ENCODE results near the gene IFT74.

IFT74 gene

GRCh38 chr9:27059907-27060306, 103.7 kb downstream of the IFT74 start:
- Histone ChIP-seq H3K4me3 (ENCODE audit: low read depth in 1 of 2, low read length in 2 of 2) (no peak overlapping the region), H3K27ac (ENCODE audit: low read depth, low read length) (no peak overlapping the region)

DNA sequence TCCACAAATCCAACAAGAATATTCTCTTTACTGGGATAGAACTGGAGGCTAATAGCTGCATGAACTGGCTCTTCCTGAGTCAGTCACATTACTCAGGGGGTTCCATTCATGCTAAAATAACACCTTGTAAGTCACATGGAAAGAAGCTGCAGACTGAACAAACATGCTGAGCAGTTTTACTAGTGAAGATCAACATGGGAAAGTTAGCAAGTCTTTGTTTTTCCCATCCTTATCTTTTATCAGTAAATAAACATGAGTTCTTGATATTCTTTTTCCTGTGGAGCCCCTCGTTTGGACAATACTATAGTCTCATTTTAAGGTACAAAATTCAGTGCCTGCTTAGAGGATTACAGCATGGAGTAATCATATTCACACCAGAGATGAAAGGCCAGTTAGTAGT, 109.1 kb downstream of the IFT74 start:
- Histone ChIP-seq H3K27ac (ENCODE audit: low read depth, low read length) (no peak overlapping the region), H3K36me3 (ENCODE audit: control insufficient read depth in 1 of 2, insufficient read depth in 2 of 2, low read length in 2 of 2) (peaks cover 0 to 4% of the 10 kb centered on the region in 2 donors), H3K9me3 (ENCODE audit: control insufficient read depth in 1 of 2, low read length in 2 of 2) (no peaks in the 10 kb centered on the region), H3K9ac (ENCODE audit: low read depth in 1 of 2, low read length in 2 of 2) (no peak overlapping the region), H3K27me3 (ENCODE audit: control insufficient read depth in 1 of 2, insufficient read depth in 2 of 2, low read length in 2 of 2) (no peaks in the 10 kb centered on the region), H3K4me3 (ENCODE audit: low read depth in 1 of 2, low read length in 2 of 2) (no peak overlapping the region), H3K4me1 (ENCODE audit: control insufficient read depth in 1 of 2, insufficient read depth in 2 of 2, low read length in 2 of 2) (no peaks in the 10 kb centered on the region)

More at GRCh38 chr9:27059907-27060306, 103.7 kb downstream of the IFT74 start:
- peaks cover 0 to 7% of the 10 kb centered on the region in 2 donors for H3K36me3 ChIP-seq (ENCODE audit: control insufficient read depth in 1 of 2, insufficient read depth in 2 of 2, low read length in 2 of 2)
- H3K27me3 ChIP-seq (ENCODE audit: control insufficient read depth in 1 of 2, insufficient read depth in 2 of 2, low read length in 2 of 2) = no peaks in the 10 kb centered on the region
- no peak overlapping the region for H3K9ac ChIP-seq (ENCODE audit: low read depth in 1 of 2, low read length in 2 of 2)
- no peaks in the 10 kb centered on the region for H3K9me3 ChIP-seq (ENCODE audit: control insufficient read depth in 1 of 2, low read length in 2 of 2)
- peaks cover 0 to 4% of the 10 kb centered on the region in 2 donors for H3K4me1 ChIP-seq (ENCODE audit: control insufficient read depth in 1 of 2, insufficient read depth in 2 of 2, low read length in 2 of 2)

GRCh38 chr9:27073841-27074728, 117.9 kb downstream of the IFT74 start:
- Histone ChIP-seq H3K36me3 (ENCODE audit: control insufficient read depth in 1 of 2, insufficient read depth in 2 of 2, low read length in 2 of 2) (no peaks in the 10 kb centered on the region), H3K4me1 (ENCODE audit: control insufficient read depth in 1 of 2, insufficient read depth in 2 of 2, low read length in 2 of 2) (no peaks in the 10 kb centered on the region), H3K27ac (ENCODE audit: low read depth, low read length) (no peak overlapping the region), H3K9me3 (ENCODE audit: control insufficient read depth in 1 of 2, low read length in 2 of 2) (no peaks in the 10 kb centered on the region), H3K27me3 (ENCODE audit: control insufficient read depth in 1 of 2, insufficient read depth in 2 of 2, low read length in 2 of 2) (no peaks in the 10 kb centered on the region), H3K9ac (ENCODE audit: low read depth in 1 of 2, low read length in 2 of 2) (no peak overlapping the region), H3K4me3 (ENCODE audit: low read depth in 1 of 2, low read length in 2 of 2) (no peak overlapping the region)

DNA sequence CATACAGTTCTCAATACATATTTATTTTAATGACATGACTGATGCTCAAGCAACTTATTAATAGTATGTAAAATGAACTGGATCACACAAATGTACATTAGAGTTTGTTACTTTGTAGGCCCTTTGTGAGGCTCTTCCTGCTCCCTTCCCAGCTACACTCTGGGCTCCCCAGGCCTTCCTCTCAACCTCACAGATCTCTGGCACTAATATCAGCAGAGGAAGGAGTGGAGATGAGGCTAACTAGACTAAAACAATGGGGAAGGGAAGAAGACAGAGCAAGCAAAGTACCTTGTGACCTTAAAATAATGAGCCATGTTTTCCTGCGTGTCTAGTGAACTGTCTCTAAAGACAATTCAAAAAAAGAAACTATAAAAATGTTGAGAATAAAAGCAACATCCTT, 122.5 kb downstream of the IFT74 start:
- Histone ChIP-seq H3K36me3 (ENCODE audit: control insufficient read depth in 1 of 2, insufficient read depth in 2 of 2, low read length in 2 of 2) (no peaks in the 10 kb centered on the region), H3K27ac (ENCODE audit: low read depth, low read length) (no peak overlapping the region), H3K9ac (ENCODE audit: low read depth in 1 of 2, low read length in 2 of 2) (no peak overlapping the region), H3K4me1 (ENCODE audit: control insufficient read depth in 1 of 2, insufficient read depth in 2 of 2, low read length in 2 of 2) (no peaks in the 10 kb centered on the region), H3K4me3 (ENCODE audit: low read depth in 1 of 2, low read length in 2 of 2) (no peak overlapping the region), H3K27me3 (ENCODE audit: control insufficient read depth in 1 of 2, insufficient read depth in 2 of 2, low read length in 2 of 2) (no peaks in the 10 kb centered on the region), H3K9me3 (ENCODE audit: control insufficient read depth in 1 of 2, low read length in 2 of 2) (no peaks in the 10 kb centered on the region)

DNA sequence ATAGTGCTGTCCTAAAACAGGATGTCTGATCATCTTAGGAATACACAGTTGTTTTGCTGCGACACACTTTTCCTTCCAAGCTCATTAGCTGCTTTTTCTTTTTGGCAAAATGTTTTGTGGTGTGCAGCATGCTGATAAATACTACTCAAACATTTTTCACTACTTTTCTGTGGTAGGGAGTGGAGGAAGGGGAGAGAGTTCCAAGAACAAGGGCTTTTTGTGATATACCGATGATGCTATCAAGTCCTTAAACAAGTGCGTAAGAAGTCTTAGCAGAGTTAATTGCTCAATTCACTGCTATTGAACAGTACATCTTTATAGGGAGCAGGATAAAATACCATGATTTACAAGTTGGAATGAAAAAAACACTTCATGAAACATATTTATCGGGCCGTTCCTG, 129.2 kb downstream of the IFT74 start:
- Histone ChIP-seq H3K9ac (ENCODE audit: low read depth in 1 of 2, low read length in 2 of 2) (no peak overlapping the region), H3K4me1 (ENCODE audit: control insufficient read depth in 1 of 2, insufficient read depth in 2 of 2, low read length in 2 of 2) (no peaks in the 10 kb centered on the region), H3K4me3 (ENCODE audit: low read depth in 1 of 2, low read length in 2 of 2) (no peak overlapping the region), H3K36me3 (ENCODE audit: control insufficient read depth in 1 of 2, insufficient read depth in 2 of 2, low read length in 2 of 2) (no peaks in the 10 kb centered on the region), H3K27ac (ENCODE audit: low read depth, low read length) (no peak overlapping the region), H3K9me3 (ENCODE audit: control insufficient read depth in 1 of 2, low read length in 2 of 2) (no peaks in the 10 kb centered on the region), H3K27me3 (ENCODE audit: control insufficient read depth in 1 of 2, insufficient read depth in 2 of 2, low read length in 2 of 2) (no peaks in the 10 kb centered on the region)

GRCh38 chr9:27086818-27087680, 130.8 kb downstream of the IFT74 start:
- H3K36me3 ChIP-seq (ENCODE audit: control insufficient read depth in 1 of 2, insufficient read depth in 2 of 2, low read length in 2 of 2) = no peaks in the 10 kb centered on the region
- no peaks in the 10 kb centered on the region for H3K4me1 ChIP-seq (ENCODE audit: control insufficient read depth in 1 of 2, insufficient read depth in 2 of 2, low read length in 2 of 2)
- no peaks in the 10 kb centered on the region for H3K27me3 ChIP-seq (ENCODE audit: control insufficient read depth in 1 of 2, insufficient read depth in 2 of 2, low read length in 2 of 2)
- no peak overlapping the region for H3K27ac ChIP-seq (ENCODE audit: low read depth, low read length)
- no peaks in the 10 kb centered on the region for H3K9me3 ChIP-seq (ENCODE audit: control insufficient read depth in 1 of 2, low read length in 2 of 2)
- H3K9ac ChIP-seq (ENCODE audit: low read depth in 1 of 2, low read length in 2 of 2) = no peak overlapping the region
- H3K4me3 ChIP-seq (ENCODE audit: low read depth in 1 of 2, low read length in 2 of 2) = no peak overlapping the region

- Histone ChIP-seq H3K4me3 (ENCODE audit: low read depth in 1 of 2, low read length in 2 of 2) (no peak overlapping the region), H3K4me1 (ENCODE audit: control insufficient read depth in 1 of 2, insufficient read depth in 2 of 2, low read length in 2 of 2) (no peaks in the 10 kb centered on the region), H3K9ac (ENCODE audit: low read depth in 1 of 2, low read length in 2 of 2) (no peak overlapping the region), H3K36me3 (ENCODE audit: control insufficient read depth in 1 of 2, insufficient read depth in 2 of 2, low read length in 2 of 2) (no peaks in the 10 kb centered on the region), H3K9me3 (ENCODE audit: control insufficient read depth in 1 of 2, low read length in 2 of 2) (no peaks in the 10 kb centered on the region), H3K27me3 (ENCODE audit: control insufficient read depth in 1 of 2, insufficient read depth in 2 of 2, low read length in 2 of 2) (no peaks in the 10 kb centered on the region), H3K27ac (ENCODE audit: low read depth, low read length) (no peak overlapping the region)
Measured at GRCh38 chr9:27088981-27089380, 132.8 kb downstream of the IFT74 start.

GRCh38 chr9:27089706-27090105, 133.5 kb downstream of the IFT74 start:
- no peak overlapping the region for H3K4me3 ChIP-seq (ENCODE audit: low read depth in 1 of 2, low read length in 2 of 2)

GRCh38 chr9:27090231-27090630, 134.0 kb downstream of the IFT74 start:
- Histone ChIP-seq H3K9ac (ENCODE audit: low read depth in 1 of 2, low read length in 2 of 2) (no peak overlapping the region), H3K36me3 (ENCODE audit: control insufficient read depth in 1 of 2, insufficient read depth in 2 of 2, low read length in 2 of 2) (no peaks in the 10 kb centered on the region), H3K9me3 (ENCODE audit: control insufficient read depth in 1 of 2, low read length in 2 of 2) (no peaks in the 10 kb centered on the region), H3K27me3 (ENCODE audit: control insufficient read depth in 1 of 2, insufficient read depth in 2 of 2, low read length in 2 of 2) (no peaks in the 10 kb centered on the region), H3K4me1 (ENCODE audit: control insufficient read depth in 1 of 2, insufficient read depth in 2 of 2, low read length in 2 of 2) (no peaks in the 10 kb centered on the region), H3K4me3 (ENCODE audit: low read depth in 1 of 2, low read length in 2 of 2) (no peak overlapping the region), H3K27ac (ENCODE audit: low read depth, low read length) (no peak overlapping the region)

More at GRCh38 chr9:27089706-27090105, 133.5 kb downstream of the IFT74 start:
- Histone ChIP-seq H3K9ac (ENCODE audit: low read depth in 1 of 2, low read length in 2 of 2) (no peak overlapping the region), H3K4me1 (ENCODE audit: control insufficient read depth in 1 of 2, insufficient read depth in 2 of 2, low read length in 2 of 2) (no peaks in the 10 kb centered on the region), H3K27me3 (ENCODE audit: control insufficient read depth in 1 of 2, insufficient read depth in 2 of 2, low read length in 2 of 2) (no peaks in the 10 kb centered on the region), H3K9me3 (ENCODE audit: control insufficient read depth in 1 of 2, low read length in 2 of 2) (no peaks in the 10 kb centered on the region), H3K27ac (ENCODE audit: low read depth, low read length) (no peak overlapping the region), H3K36me3 (ENCODE audit: control insufficient read depth in 1 of 2, insufficient read depth in 2 of 2, low read length in 2 of 2) (no peaks in the 10 kb centered on the region)

DNA sequence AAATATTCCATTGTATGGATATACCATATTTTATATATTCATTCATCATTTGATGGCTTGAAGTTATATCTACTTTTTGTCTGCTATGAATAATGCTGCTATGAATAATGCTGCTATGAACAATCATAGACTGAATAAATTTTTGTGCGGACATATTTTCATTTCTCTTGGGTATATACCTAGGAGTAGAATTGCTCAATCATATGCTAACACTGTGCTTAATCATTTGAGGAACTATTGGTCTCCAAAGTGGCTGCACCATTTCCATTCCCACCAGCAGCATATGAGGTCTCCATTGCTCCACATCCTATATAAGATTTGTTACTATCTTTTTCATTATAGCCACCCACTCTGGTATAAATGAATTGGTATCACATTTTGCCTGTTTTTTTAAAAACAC, 134.5 kb downstream of the IFT74 start:
- H3K9ac ChIP-seq (ENCODE audit: low read depth in 1 of 2, low read length in 2 of 2) = no peak overlapping the region
- H3K4me3 ChIP-seq (ENCODE audit: low read depth in 1 of 2, low read length in 2 of 2) = no peak overlapping the region
- H3K27me3 ChIP-seq (ENCODE audit: control insufficient read depth in 1 of 2, insufficient read depth in 2 of 2, low read length in 2 of 2) = no peaks in the 10 kb centered on the region
- no peaks in the 10 kb centered on the region for H3K4me1 ChIP-seq (ENCODE audit: control insufficient read depth in 1 of 2, insufficient read depth in 2 of 2, low read length in 2 of 2)
- no peaks in the 10 kb centered on the region for H3K9me3 ChIP-seq (ENCODE audit: control insufficient read depth in 1 of 2, low read length in 2 of 2)
- no peaks in the 10 kb centered on the region for H3K36me3 ChIP-seq (ENCODE audit: control insufficient read depth in 1 of 2, insufficient read depth in 2 of 2, low read length in 2 of 2)
- H3K27ac ChIP-seq (ENCODE audit: low read depth, low read length) = no peak overlapping the region

Data from duodenal mucosa (tissue), 2 donors.